Mesothelial cell of epicardium (in vitro differentiated cells): ENCODE results near the gene LIN52. TPM values are rescaled to one million over a fixed set of nuclear protein-coding genes. Genes with fewer than 3 reads are reported as not detected.

Experiments
- DNase-seq, 2 experiments: peaks; one replicate each; pipeline ENCODE4 v3.0.0; 2021; ENCODE audit warnings: low spot score in 2 of 2; ENCODE audit not compliant: unreplicated experiment in 2 of 2
- H3K27ac Mint-ChIP-seq: 2 replicates; pipeline ENCODE4 v1.8.0; 2021; ENCODE audit warnings: mixed read lengths
- H3K27me3 Mint-ChIP-seq: 2 replicates; pipeline ENCODE4 v1.8.0; 2021; ENCODE audit warnings: low read depth, mixed read lengths
- H3K36me3 Mint-ChIP-seq: 2 replicates; pipeline ENCODE4 v1.8.0; 2021; ENCODE audit warnings: mixed read lengths
- H3K4me1 Mint-ChIP-seq: 2 replicates; pipeline ENCODE4 v1.8.0; 2021; ENCODE audit warnings: mixed read lengths
- H3K4me3 Mint-ChIP-seq: 2 replicates; pipeline ENCODE4 v1.8.0; 2021; ENCODE audit warnings: mild to moderate bottlenecking, moderate library complexity, mixed read lengths
- H3K9me3 Mint-ChIP-seq: 2 replicates; pipeline ENCODE4 v1.8.0; 2021; ENCODE audit warnings: mixed read lengths
- total RNA-seq: library from RNA; stranded (reverse); gene quantifications from 3 replicates; pipeline ENCODE4 v1.2.1, GENCODE V29; 2021
- TF ChIP-seq, protein P1 (sequence below): fragments of 200-600 bp; sonication (generic); IDR thresholded peaks from one replicate; pipeline ENCODE4 v1.5.0; 2021; ENCODE audit warnings: antibody characterized with exemption; ENCODE audit not compliant: unreplicated experiment

LIN52 gene
- total RNA-seq, 1 donor from 2014 or later, result 11.4 TPM

GRCh38 chr14:74048281-74048680 lies 36.5 kb upstream of the LIN52 start:
- no peak overlapping the region for H3K27ac Mint-ChIP-seq
- no peaks in the 10 kb centered on the region for H3K4me1 Mint-ChIP-seq
- H3K36me3 Mint-ChIP-seq, result peaks cover 2% of the 10 kb centered on the region
- DNase-seq, result no peak
- no peaks in the 10 kb centered on the region for H3K9me3 Mint-ChIP-seq
- TF ChIP-seq, protein P1, sequence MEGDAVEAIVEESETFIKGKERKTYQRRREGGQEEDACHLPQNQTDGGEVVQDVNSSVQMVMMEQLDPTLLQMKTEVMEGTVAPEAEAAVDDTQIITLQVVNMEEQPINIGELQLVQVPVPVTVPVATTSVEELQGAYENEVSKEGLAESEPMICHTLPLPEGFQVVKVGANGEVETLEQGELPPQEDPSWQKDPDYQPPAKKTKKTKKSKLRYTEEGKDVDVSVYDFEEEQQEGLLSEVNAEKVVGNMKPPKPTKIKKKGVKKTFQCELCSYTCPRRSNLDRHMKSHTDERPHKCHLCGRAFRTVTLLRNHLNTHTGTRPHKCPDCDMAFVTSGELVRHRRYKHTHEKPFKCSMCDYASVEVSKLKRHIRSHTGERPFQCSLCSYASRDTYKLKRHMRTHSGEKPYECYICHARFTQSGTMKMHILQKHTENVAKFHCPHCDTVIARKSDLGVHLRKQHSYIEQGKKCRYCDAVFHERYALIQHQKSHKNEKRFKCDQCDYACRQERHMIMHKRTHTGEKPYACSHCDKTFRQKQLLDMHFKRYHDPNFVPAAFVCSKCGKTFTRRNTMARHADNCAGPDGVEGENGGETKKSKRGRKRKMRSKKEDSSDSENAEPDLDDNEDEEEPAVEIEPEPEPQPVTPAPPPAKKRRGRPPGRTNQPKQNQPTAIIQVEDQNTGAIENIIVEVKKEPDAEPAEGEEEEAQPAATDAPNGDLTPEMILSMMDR, result no peak
- no peaks in the 10 kb centered on the region for H3K27me3 Mint-ChIP-seq
- no peak overlapping the region for H3K4me3 Mint-ChIP-seq

DNA sequence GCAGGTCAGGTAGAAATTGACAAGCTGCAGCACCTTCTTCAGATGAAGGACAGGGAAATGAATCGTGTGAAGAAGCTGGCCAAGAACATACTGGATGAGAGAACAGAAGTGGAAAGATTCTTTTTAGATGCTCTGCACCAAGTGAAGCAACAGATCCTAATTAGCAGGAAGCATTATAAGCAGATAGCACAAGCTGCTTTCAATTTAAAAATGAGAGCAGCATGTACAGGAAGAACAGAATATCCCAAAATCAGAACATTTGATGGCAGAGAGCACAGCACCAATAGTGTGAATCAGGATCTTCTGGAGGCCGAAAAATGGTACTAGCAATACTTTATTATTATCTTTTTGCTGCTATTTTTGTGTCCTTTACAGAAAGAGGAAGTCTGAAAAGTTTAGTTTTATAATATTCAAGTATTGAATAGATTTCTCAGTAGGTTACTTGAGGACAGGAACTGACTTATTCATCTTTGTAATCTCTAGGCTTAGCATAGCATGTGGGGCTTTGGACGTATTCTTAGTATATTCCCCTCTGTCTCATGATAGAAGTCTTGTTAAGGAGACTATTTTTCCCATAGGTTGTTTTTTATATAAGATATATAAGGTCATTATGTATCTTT lies 34.8 kb upstream of the LIN52 start:
- TF ChIP-seq, protein P1, result no peak
- Mint-ChIP-seq H3K27me3 (no peaks in the 10 kb centered on the region), H3K4me3 (no peak overlapping the region), H3K36me3 (peaks cover 2% of the 10 kb centered on the region), H3K9me3 (no peaks in the 10 kb centered on the region), H3K4me1 (no peaks in the 10 kb centered on the region), H3K27ac (no peak overlapping the region)
- DNase-seq, result no peak

DNA sequence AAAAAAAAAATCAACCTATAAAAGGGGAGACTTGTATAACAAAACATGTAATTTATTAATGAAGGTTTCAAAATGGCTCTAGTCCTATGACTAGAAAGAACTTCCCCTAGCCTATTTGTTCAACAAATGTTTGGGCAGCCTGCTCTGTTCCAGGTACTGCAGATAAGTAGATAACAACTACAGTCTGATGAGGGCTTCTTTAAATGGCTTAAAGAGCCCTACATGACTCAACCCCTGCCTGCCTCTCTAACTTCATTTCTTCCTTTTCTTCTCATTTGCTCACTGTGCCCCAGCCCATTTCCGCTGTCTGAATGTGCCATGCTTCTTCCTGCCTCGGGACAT lies 22.0 kb upstream of the LIN52 start:
- H3K27ac Mint-ChIP-seq, result no peak overlapping the region
- H3K36me3 Mint-ChIP-seq, result peaks cover 28% of the 10 kb centered on the region
- H3K9me3 Mint-ChIP-seq, result no peaks in the 10 kb centered on the region
- no peak for DNase-seq
- no peak overlapping the region for H3K4me3 Mint-ChIP-seq
- TF ChIP-seq, protein P1, result no peak
- no peaks in the 10 kb centered on the region for H3K27me3 Mint-ChIP-seq
- H3K4me1 Mint-ChIP-seq, result no peaks in the 10 kb centered on the region

DNA sequence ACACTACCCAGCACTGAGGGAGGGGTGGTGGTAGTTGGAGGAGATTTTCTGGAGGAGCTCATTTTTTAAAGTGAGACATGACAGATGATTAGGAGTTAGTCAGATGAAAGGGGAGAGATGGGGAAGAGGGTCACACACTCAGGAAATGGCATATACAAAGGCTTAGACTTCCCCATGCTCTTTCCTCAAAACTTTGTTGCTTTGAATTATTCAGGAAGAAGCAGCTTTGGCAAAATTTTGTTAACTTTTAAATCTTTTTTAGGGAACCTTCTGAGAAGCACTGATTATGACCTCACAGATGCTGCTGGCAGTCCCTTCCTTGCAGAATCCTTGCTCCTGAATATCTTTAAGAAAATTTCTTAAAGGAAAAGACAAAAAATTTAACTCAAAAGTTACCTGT lies 20.3 kb upstream of the LIN52 start:
- no peaks in the 10 kb centered on the region for H3K4me1 Mint-ChIP-seq
- no peak overlapping the region for H3K4me3 Mint-ChIP-seq
- no peaks in the 10 kb centered on the region for H3K9me3 Mint-ChIP-seq
- TF ChIP-seq, protein P1, result no peak
- H3K27ac Mint-ChIP-seq, result no peak overlapping the region
- DNase-seq, result no peak
- no peaks in the 10 kb centered on the region for H3K27me3 Mint-ChIP-seq
- peaks cover 24% of the 10 kb centered on the region for H3K36me3 Mint-ChIP-seq

- no peak overlapping the region for H3K4me3 Mint-ChIP-seq
- H3K27me3 Mint-ChIP-seq, result no peaks in the 10 kb centered on the region
- H3K9me3 Mint-ChIP-seq, result no peaks in the 10 kb centered on the region
- H3K27ac Mint-ChIP-seq, result no peak overlapping the region
- H3K36me3 Mint-ChIP-seq, result peaks cover 21% of the 10 kb centered on the region
- no peaks in the 10 kb centered on the region for H3K4me1 Mint-ChIP-seq
- DNase-seq, result no peak
- TF ChIP-seq, protein P1, result no peak
These were observed 19.9 kb upstream of the LIN52 start for GRCh38 chr14:74064883-74065282.
